Activated naive CD8-positive, alpha-beta T cell treated with anti-CD3 and anti-CD28 coated beads for 36 hours (primary cell): ENCODE results near the gene ADAM8. TPM values are rescaled to one million over a fixed set of nuclear protein-coding genes. Genes with fewer than 3 reads are reported as not detected.
"Not testable (repeated sequence)": the region's sequence is repeated elsewhere in the genome, so short reads cannot be mapped to it uniquely, and the experiment has no call there.

Experiments used
- DNase-seq: peaks from one replicate; pipeline ENCODE4 v3.0.0; 2021
- H3K27ac Mint-ChIP-seq: one replicate; pipeline ENCODE4 v1.8.0; 2022; ENCODE audit warnings: mild to moderate bottlenecking, moderate library complexity, mixed read lengths
- H3K27me3 Mint-ChIP-seq: one replicate; pipeline ENCODE4 v1.8.0; 2022; ENCODE audit warnings: mild to moderate bottlenecking, mixed read lengths
- H3K36me3 Mint-ChIP-seq: one replicate; pipeline ENCODE4 v1.8.0; 2021; ENCODE audit warnings: mild to moderate bottlenecking, mixed read lengths
- H3K4me1 Mint-ChIP-seq: one replicate; pipeline ENCODE4 v1.8.0; 2021; ENCODE audit warnings: mixed read lengths
- H3K4me3 Mint-ChIP-seq: one replicate; pipeline ENCODE4 v1.8.0; 2022; ENCODE audit warnings: mild to moderate bottlenecking, moderate library complexity, mixed read lengths
- H3K9me3 Mint-ChIP-seq: one replicate; pipeline ENCODE4 v1.8.0; 2022; ENCODE audit warnings: mixed read lengths
- total RNA-seq, 2 experiments: library from RNA; stranded (reverse); gene quantifications; one replicate each; pipeline ENCODE4 v1.2.3, GENCODE V29; 2021

The ADAM8 gene
- 10 to 100 TPM; 34.7 to 41.1 TPM for total RNA-seq

DNA sequence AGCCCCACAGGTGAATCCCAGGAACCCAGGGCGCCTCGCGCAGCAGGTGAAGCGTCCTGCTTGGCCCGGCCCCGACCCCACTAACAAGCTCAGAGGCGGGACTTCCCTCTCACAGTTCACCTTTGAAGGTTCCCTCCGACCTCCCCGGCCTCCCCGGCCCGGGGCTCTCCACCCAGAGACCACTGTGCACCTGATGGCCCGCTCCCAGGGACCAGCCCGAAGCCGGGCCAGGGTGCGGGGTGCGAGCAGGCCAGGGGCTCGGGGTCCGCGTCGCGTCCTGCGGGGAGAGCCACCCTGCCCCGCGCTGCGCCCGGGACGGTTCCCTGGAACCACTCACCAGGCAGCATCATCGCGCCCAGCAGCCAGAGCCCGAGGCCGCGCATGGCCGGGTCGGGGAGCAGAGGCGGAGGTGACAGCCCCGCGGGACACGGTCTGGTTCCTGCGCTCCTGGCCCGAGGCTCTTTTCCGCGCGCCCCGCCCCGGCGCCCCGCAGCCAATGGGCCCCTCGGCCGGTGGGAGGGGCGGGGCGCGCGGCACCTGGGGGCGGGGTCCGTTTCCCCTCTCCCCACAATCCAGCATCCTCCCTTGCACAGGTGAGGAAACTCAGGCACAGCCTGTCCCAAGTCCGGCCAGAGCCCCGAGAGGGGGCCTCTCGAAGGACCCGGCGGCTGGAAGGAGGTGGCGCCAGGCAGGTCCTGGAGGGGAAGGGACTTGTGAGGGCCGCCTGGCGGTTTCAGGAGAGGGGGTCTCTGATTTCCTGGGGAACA, at the start of gene ADAM8:
Gene ADAM8 (minus strand): TSS at position 434 of the 767 bp plus-strand sequence. CDS start 51 bp downstream, at position 383.
- Mint-ChIP-seq H3K4me3 (peak within 1 kb of the TSS; percentile 83), H3K36me3 (peaks cover 3% of the 10 kb centered on the region), H3K27ac (peak within 1 kb of the TSS; percentile 83), H3K9me3 (no peaks in the 10 kb centered on the region), H3K27me3 (no peaks in the 10 kb centered on the region), H3K4me1 (peaks cover 20% of the 10 kb centered on the region)
- peak; percentile 77 for DNase-seq

GRCh38 chr10:133326223-133326551, 49.5 kb upstream of the ADAM8 start:
- Mint-ChIP-seq H3K36me3 (no peaks in the 10 kb centered on the region), H3K27me3 (peaks cover 46% of the 10 kb centered on the region), H3K27ac (no peak overlapping the region), H3K4me1 (peaks cover 10% of the 10 kb centered on the region), H3K9me3 (no peaks in the 10 kb centered on the region), H3K4me3 (no peak overlapping the region)
- DNase-seq: no peak

DNA sequence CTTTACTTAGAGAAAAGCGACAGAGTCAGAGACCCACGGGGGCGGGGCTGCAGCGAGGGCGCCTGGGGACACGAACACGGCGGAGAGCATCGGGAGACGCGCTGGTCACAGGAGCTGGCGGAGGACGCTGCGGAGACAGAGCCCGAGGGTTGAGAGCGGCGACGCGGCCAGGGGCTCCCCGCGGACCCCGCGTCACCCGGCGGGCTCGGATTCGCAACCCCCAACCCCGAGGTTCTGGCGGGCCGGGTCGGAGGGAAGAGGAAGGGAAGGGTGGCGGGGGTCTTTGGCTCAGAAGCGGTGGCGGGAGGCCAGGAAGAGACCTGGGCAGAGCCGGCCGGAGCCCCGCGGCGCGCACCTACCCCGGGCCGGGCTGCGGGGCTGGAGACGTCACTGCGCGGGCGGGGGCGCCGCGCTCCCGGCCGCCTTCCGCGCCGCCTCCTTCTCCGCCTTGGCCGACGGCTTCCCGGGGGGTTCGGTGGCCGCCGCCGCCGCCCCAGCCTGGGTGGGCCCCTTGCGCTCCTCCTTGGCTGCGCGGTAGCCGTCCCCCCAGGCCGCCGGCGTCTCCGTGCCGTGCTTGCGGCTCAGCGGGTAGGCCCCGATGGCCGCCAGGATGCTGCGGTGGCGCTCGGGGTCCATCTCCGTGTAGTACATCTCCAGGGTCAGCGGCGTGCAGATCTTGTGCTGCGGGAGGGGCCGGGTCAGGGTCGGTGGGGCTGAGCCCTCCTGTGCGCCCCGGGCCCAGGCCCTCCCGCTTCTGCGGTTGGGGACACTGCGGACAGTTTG, 49.0 kb upstream of the ADAM8 start:
- DNase-seq: no peak

GRCh38 chr10:133324857-133325260, 48.2 kb upstream of the ADAM8 start:
- Mint-ChIP-seq H3K4me1 (peaks cover 10% of the 10 kb centered on the region), H3K36me3 (no peaks in the 10 kb centered on the region), H3K9me3 (no peaks in the 10 kb centered on the region), H3K4me3 (no peak overlapping the region), H3K27me3 (peaks cover 47% of the 10 kb centered on the region), H3K27ac (no peak overlapping the region)
- DNase-seq: no peak

More for the DNA sequence above, 49.0 kb upstream of the ADAM8 start:
- Mint-ChIP-seq H3K4me3 (peak overlapping the region; percentile 73), H3K4me1 (peaks cover 10% of the 10 kb centered on the region), H3K27me3 (peaks cover 46% of the 10 kb centered on the region), H3K27ac (no peak overlapping the region), H3K9me3 (no peaks in the 10 kb centered on the region), H3K36me3 (no peaks in the 10 kb centered on the region)

DNA sequence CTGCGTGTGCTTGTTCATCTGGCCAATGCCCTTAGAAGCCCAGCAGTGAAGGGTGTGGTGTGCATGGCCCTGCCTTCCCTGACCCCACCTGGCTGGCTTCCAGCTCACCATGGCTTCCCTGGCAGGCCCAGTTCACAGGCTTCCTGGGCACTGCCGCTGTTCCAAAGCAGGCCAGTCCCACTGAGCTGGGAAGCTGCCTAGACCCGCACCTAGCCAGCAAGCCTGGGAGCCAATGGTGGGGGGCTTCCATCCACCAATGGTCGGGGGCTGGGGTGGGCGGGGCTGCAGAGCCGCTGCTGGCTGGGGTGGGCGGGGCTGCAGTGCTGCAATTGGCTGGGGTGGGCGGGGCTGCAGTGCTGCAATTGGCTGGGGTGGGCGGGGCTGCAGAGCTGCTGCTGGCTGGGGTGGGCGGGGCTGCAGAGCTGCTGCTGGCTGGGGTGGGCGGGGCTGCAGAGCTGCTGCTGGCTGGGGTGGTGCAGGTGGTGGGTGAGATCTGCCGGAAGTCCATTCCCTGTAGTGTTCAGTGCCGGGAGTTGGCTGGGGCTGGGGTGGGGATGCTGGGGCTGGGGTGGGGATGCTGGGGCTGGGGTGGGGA, 47.6 kb upstream of the ADAM8 start:
- DNase-seq: peak; percentile 66
- H3K27me3 Mint-ChIP-seq: peaks cover 47% of the 10 kb centered on the region
- H3K4me3 Mint-ChIP-seq: no peak overlapping the region
- no peaks in the 10 kb centered on the region for H3K36me3 Mint-ChIP-seq
- H3K9me3 Mint-ChIP-seq: no peaks in the 10 kb centered on the region
- peaks cover 8% of the 10 kb centered on the region for H3K4me1 Mint-ChIP-seq
- no peak overlapping the region for H3K27ac Mint-ChIP-seq

- H3K9me3 Mint-ChIP-seq, H3K4me3 Mint-ChIP-seq, DNase-seq, H3K4me1 Mint-ChIP-seq, H3K36me3 Mint-ChIP-seq, H3K27ac Mint-ChIP-seq: not testable (repeated sequence)
- peaks cover 29% of the 10 kb centered on the region for H3K27me3 Mint-ChIP-seq
Observed at GRCh38 chr10:133322064-133322709, 45.5 kb upstream of the ADAM8 start.

GRCh38 chr10:133320852-133321422, 44.3 kb upstream of the ADAM8 start:
- not testable (repeated sequence) for H3K36me3 Mint-ChIP-seq, H3K9me3 Mint-ChIP-seq, H3K27ac Mint-ChIP-seq, DNase-seq, H3K4me1 Mint-ChIP-seq, H3K4me3 Mint-ChIP-seq
- peaks cover 17% of the 10 kb centered on the region for H3K27me3 Mint-ChIP-seq

- peaks cover 6% of the 10 kb centered on the region for H3K4me1 Mint-ChIP-seq
- H3K27ac Mint-ChIP-seq: no peak overlapping the region
- no peaks in the 10 kb centered on the region for H3K9me3 Mint-ChIP-seq
- H3K4me3 Mint-ChIP-seq: peak overlapping the region; percentile 48
- DNase-seq: peak; percentile 72
- H3K36me3 Mint-ChIP-seq: no peaks in the 10 kb centered on the region
- H3K27me3 Mint-ChIP-seq: peaks cover 12% of the 10 kb centered on the region
Observed at GRCh38 chr10:133318494-133319127, 41.9 kb upstream of the ADAM8 start.

DNA sequence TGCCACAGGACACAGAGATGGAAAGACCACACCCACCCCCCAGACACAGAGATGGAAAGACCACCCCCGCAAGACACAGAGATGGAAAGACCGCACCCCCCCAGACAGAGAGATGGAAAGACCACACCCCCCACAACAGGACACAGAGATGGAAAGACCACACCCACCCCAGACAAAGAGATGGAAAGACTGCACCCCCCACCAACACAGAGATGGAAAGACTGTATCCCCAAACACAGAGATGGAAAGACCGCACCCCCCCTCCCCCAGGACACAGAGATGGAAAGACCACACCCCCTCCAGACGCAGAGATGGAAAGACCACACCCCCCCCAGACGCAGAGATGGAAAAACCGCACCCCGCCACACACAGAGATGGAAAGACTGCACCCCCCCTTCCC, 40.1 kb upstream of the ADAM8 start:
- H3K36me3 Mint-ChIP-seq: peaks cover 3% of the 10 kb centered on the region
- no peak overlapping the region for H3K27ac Mint-ChIP-seq
- no peaks in the 10 kb centered on the region for H3K9me3 Mint-ChIP-seq
- H3K27me3 Mint-ChIP-seq: peaks cover 12% of the 10 kb centered on the region
- H3K4me1 Mint-ChIP-seq: peaks cover 6% of the 10 kb centered on the region
- H3K4me3 Mint-ChIP-seq: no peak overlapping the region
- no peak for DNase-seq

- Mint-ChIP-seq H3K27me3 (peaks cover 12% of the 10 kb centered on the region), H3K4me1 (peaks cover 6% of the 10 kb centered on the region), H3K4me3 (no peak overlapping the region), H3K27ac (no peak overlapping the region), H3K36me3 (peaks cover 3% of the 10 kb centered on the region), H3K9me3 (no peaks in the 10 kb centered on the region)
- DNase-seq: no peak
Observed at GRCh38 chr10:133316266-133316665, 39.6 kb upstream of the ADAM8 start.

DNA sequence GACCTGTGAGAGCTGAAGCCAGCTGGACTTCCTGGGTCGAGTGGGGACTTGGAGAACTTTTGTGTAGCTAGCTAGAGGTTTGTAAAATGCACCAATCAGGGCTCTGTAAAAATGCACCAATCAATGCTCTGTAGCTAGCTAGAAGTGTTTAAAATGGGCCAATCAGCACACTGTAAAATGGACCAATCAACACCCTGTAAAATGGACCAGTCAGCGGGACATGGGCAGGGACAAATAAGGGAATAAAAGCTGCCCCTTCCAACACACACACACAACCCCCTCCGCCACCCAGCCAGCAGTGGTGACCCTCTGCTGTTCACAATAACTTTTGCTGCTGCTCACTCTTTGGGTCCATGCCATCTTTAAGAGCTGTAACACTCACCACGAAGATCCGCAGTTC, 39.2 kb upstream of the ADAM8 start:
- no peak for DNase-seq
- H3K9me3 Mint-ChIP-seq: no peaks in the 10 kb centered on the region
- H3K27me3 Mint-ChIP-seq: peaks cover 12% of the 10 kb centered on the region
- peaks cover 6% of the 10 kb centered on the region for H3K4me1 Mint-ChIP-seq
- no peak overlapping the region for H3K27ac Mint-ChIP-seq
- peaks cover 3% of the 10 kb centered on the region for H3K36me3 Mint-ChIP-seq
- H3K4me3 Mint-ChIP-seq: no peak overlapping the region

DNA sequence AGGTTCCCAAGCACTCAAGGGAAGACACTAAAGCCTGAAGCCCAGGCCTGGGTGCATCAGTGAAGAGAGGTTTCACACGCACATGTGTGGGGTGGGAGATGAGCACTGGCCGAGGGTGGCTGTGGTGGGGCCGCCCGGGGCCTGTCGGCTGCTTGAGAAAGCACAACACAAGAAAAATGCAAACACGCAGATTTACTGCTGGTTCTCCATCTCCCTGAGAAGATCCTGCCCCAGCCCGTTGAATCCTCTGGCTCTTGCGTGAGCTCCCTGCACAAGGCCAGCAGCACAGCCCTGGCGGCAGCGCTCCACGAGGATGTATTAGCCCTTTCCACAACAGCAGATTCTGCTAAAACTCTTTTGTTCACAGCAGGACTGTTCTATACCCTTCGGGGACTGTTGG, 38.2 kb upstream of the ADAM8 start:
- no peak for DNase-seq
- H3K4me1 Mint-ChIP-seq: peaks cover 6% of the 10 kb centered on the region
- no peak overlapping the region for H3K27ac Mint-ChIP-seq
- H3K36me3 Mint-ChIP-seq: peaks cover 3% of the 10 kb centered on the region
- no peaks in the 10 kb centered on the region for H3K9me3 Mint-ChIP-seq
- H3K4me3 Mint-ChIP-seq: no peak overlapping the region
- H3K27me3 Mint-ChIP-seq: peaks cover 7% of the 10 kb centered on the region

- no peaks in the 10 kb centered on the region for H3K9me3 Mint-ChIP-seq
- H3K27ac Mint-ChIP-seq: no peak overlapping the region
- H3K36me3 Mint-ChIP-seq: peaks cover 4% of the 10 kb centered on the region
- no peak overlapping the region for H3K4me3 Mint-ChIP-seq
- no peaks in the 10 kb centered on the region for H3K27me3 Mint-ChIP-seq
- H3K4me1 Mint-ChIP-seq: peaks cover 3% of the 10 kb centered on the region
- no peak for DNase-seq
Observed at GRCh38 chr10:133313192-133313591, 36.5 kb upstream of the ADAM8 start.

- Mint-ChIP-seq H3K9me3 (no peaks in the 10 kb centered on the region), H3K27ac (no peak overlapping the region), H3K4me1 (peaks cover 4% of the 10 kb centered on the region), H3K4me3 (no peak overlapping the region), H3K36me3 (peaks cover 5% of the 10 kb centered on the region), H3K27me3 (no peaks in the 10 kb centered on the region)
- DNase-seq: no peak
Observed at GRCh38 chr10:133312769-133313145, 36.1 kb upstream of the ADAM8 start.
